Endothelial cell of umbilical vein (primary cell): ENCODE measurements around the gene CCT5. TPM values are rescaled to one million over a fixed set of nuclear protein-coding genes. Genes with fewer than 3 reads are reported as not detected.

Experiments
- BruUV-seq: library from RNA; stranded (reverse); fragments of 400-500 nt; replicated peaks from 2 replicates; lab custom pipeline; 2021; lab: Mats Ljungman, UMichigan
- CTCF ChIA-PET: fragments of 300-600, 350-600 bp; sonication (Branson Sonifier 250); formaldehyde crosslinking; loops from one replicate; lab custom pipeline; 2021; ENCODE audit warnings: antibody characterized with exemption, inconsistent platforms; lab: Charles Lee
- POLR2A ChIA-PET: fragments of 300-600, 350-600 bp; sonication (Branson Sonifier 250); formaldehyde crosslinking; loops from one replicate; lab custom pipeline; 2021; ENCODE audit warnings: antibody characterized with exemption, inconsistent platforms; lab: Charles Lee
- DNase-seq: peaks from one replicate; pipeline ENCODE4 v3.0.0-alpha.2; 2011; ENCODE audit warnings: low read depth, low spot score
- FAIRE-seq: peaks from 2 replicates; lab custom pipeline; 2011; peaks lifted over from hg19 to GRCh38; lab: Jason Lieb, UNC
- H2AFZ ChIP-seq: 2 replicates; pipeline ENCODE4 v1.6.0; 2012; ENCODE audit warnings: low read depth, low read length, control low read depth, inconsistent platforms
- H3K27ac ChIP-seq: 2 replicates; pipeline ENCODE4 v1.5.1; 2011; ENCODE audit warnings: low read depth, mild to moderate bottlenecking, control low read depth, low read length, moderate library complexity; ENCODE audit not compliant: insufficient read depth
- H3K27me3 ChIP-seq, 2 experiments: 2 replicates each; pipeline versions ENCODE4 v1.6.0 to v1.6.1; 2011; ENCODE audit warnings: low read length in 2 of 2, mixed read lengths in 1 of 2; ENCODE audit not compliant: control insufficient read depth in 2 of 2, insufficient read depth in 2 of 2
- H3K36me3 ChIP-seq, 2 experiments: 2 replicates in 1 of 2; 3 replicates in 1 of 2; pipeline ENCODE4 v1.5.1; 2011; ENCODE audit warnings: low read length in 2 of 2, mild to moderate bottlenecking in 1 of 2, moderate library complexity in 1 of 2; ENCODE audit not compliant: control insufficient read depth in 2 of 2, insufficient read depth in 2 of 2; ENCODE audit errors: extremely low read depth in 1 of 2
- H3K4me1 ChIP-seq: 3 replicates; pipeline ENCODE4 v1.5.1; 2011; ENCODE audit warnings: mild to moderate bottlenecking, low read length; ENCODE audit not compliant: control insufficient read depth, insufficient read depth; ENCODE audit errors: extremely low read depth
- H3K4me2 ChIP-seq: 2 replicates; pipeline ENCODE4 v1.6.1; 2011; ENCODE audit warnings: low read length, control low read depth, mixed read lengths; ENCODE audit not compliant: insufficient read depth
- H3K4me3 ChIP-seq, 3 experiments: fragments of 200-600 bp in 1 of 3; sonication (generic), shearing (Covaris generic) in 1 of 3; replicated peaks in 1 of 3; 2 replicates each; pipeline ENCODE4 v1.5.1; 2011 to 2016; ENCODE audit warnings: control low read depth in 3 of 3, low read length in 3 of 3, mild to moderate bottlenecking in 2 of 3, inconsistent platforms in 1 of 3, low read depth in 1 of 3, moderate library complexity in 1 of 3; ENCODE audit not compliant: insufficient read depth in 1 of 3
- H3K79me2 ChIP-seq: 2 replicates; pipeline ENCODE4 v1.6.0; 2012; ENCODE audit warnings: low read length, inconsistent platforms; ENCODE audit not compliant: control insufficient read depth, insufficient read depth
- H3K9ac ChIP-seq: replicated peaks from 2 replicates; pipeline ENCODE3; 2011; ENCODE audit warnings: low read length, control low read depth; ENCODE audit not compliant: insufficient read depth; ENCODE audit errors: extremely low read depth
- H3K9me1 ChIP-seq: replicated peaks from 3 replicates; pipeline ENCODE4 v1.6.0; 2011; ENCODE audit warnings: mild to moderate bottlenecking, low read length; ENCODE audit not compliant: control insufficient read depth, insufficient read depth; ENCODE audit errors: extremely low read depth
- H3K9me3 ChIP-seq: replicated peaks from 2 replicates; pipeline ENCODE4 v1.5.1; 2012; ENCODE audit warnings: low read length, inconsistent platforms; ENCODE audit not compliant: control insufficient read depth, insufficient read depth
- H4K20me1 ChIP-seq: replicated peaks from 2 replicates; pipeline ENCODE3; 2011; ENCODE audit warnings: mild to moderate bottlenecking, low read length; ENCODE audit not compliant: control insufficient read depth, insufficient read depth; ENCODE audit errors: extremely low read depth
- CTCF ChIP-seq, 2 donors: IDR thresholded peaks; 1 replicate in 1 of 2; 2 replicates in 1 of 2; pipeline ENCODE4 v1.5.1; 2011; ENCODE audit warnings: low read length in 2 of 2, mild to moderate bottlenecking in 2 of 2, moderate library complexity in 2 of 2, control low read depth in 1 of 2, inconsistent platforms in 1 of 2, low read depth in 1 of 2; ENCODE audit not compliant: insufficient read depth in 1 of 2; ENCODE audit errors: extremely low read depth in 1 of 2
- EZH2 ChIP-seq: IDR thresholded peaks from 2 replicates; pipeline ENCODE4 v1.6.1; 2012; ENCODE audit warnings: borderline replicate concordance, low read depth, mild to moderate bottlenecking, moderate library complexity, low read length, inconsistent platforms; ENCODE audit not compliant: severe bottlenecking
- FOS ChIP-seq: IDR thresholded peaks from 2 replicates; pipeline ENCODE4 v1.6.1; 2011; ENCODE audit warnings: mild to moderate bottlenecking, low read length, moderate library complexity, borderline replicate concordance; ENCODE audit not compliant: insufficient read depth
- GATA2 ChIP-seq: IDR thresholded peaks from 2 replicates; pipeline ENCODE4 v1.7.0; 2011; ENCODE audit warnings: low read depth, mild to moderate bottlenecking, moderate library complexity, mixed read lengths, low read length; ENCODE audit not compliant: insufficient read length, insufficient read depth
- JUN ChIP-seq: IDR thresholded peaks from 2 replicates; pipeline ENCODE4 v1.6.1; 2011; ENCODE audit warnings: borderline replicate concordance, low read depth; ENCODE audit not compliant: insufficient read length, insufficient read depth
- MAX ChIP-seq: IDR thresholded peaks from 2 replicates; pipeline ENCODE4 v1.6.1; 2011; ENCODE audit not compliant: insufficient read depth, insufficient read length
- MYC ChIP-seq: IDR thresholded peaks from one replicate; pipeline ENCODE4 v1.6.1; 2011; ENCODE audit warnings: mild to moderate bottlenecking, low read depth, low read length
- POLR2A ChIP-seq: IDR thresholded peaks from 2 replicates; pipeline ENCODE4 v1.6.1; 2012; ENCODE audit warnings: low read depth, mild to moderate bottlenecking, control low read depth, low read length
- POLR2AphosphoS5 ChIP-seq: IDR thresholded peaks from 2 replicates; pipeline ENCODE4 v1.6.1; 2012; ENCODE audit warnings: low read depth, mild to moderate bottlenecking, control low read depth, low read length, moderate library complexity; ENCODE audit not compliant: insufficient read depth
- dilution Hi-C: fragments of 300-500 bp; cut with MboI; formaldehyde crosslinking; loops from one replicate; pipeline ENCODE4 v1.15.0; 2019; ENCODE audit warnings: low sequenced_read_pairs; ENCODE audit not compliant: extremely low pct_ligation_motif_present
- intact Hi-C: fragments of 100-400 bp; cut with micrococcal nuclease; formaldehyde crosslinking; loops from one replicate; pipeline ENCODE4 v1.10.0; 2022
- polyA plus RNA-seq, 4 experiments: library from polyadenylated mRNA; depleted of rRNA in 3 of 4; stranded (reverse) in 3 of 4; unstranded in 1 of 4; fragments of >200 nt; gene quantifications; 2 replicates each; pipeline versions ENCODE4 v1.2.1 to v1.2.3, GENCODE V29; 2011 to 2012; ENCODE audit warnings: missing spikeins in 1 of 4
- total RNA-seq: library from RNA; stranded (reverse); gene quantifications from 2 replicates; pipeline ENCODE4 v1.2.3, GENCODE V29; 2021

Gene CCT5
- total and polyA plus RNA-seq, 2 donors (not counting 3 experiments of a cell fraction or from before 2014, with no cell fraction given), result 323 to 386 TPM

GRCh38 chr5:10301842-10302610 is 51.9 kb downstream of the CCT5 start:
- FAIRE-seq (no peak), DNase-seq (no peak)
- Histone ChIP-seq H3K9me3 (no peaks in the 10 kb centered on the region), H3K27me3 (no peaks in the 10 kb centered on the region), H3K4me3 (no peak overlapping the region), H3K9ac (no peak overlapping the region), H4K20me1 (no peaks in the 10 kb centered on the region), H3K9me1 (no peaks in the 10 kb centered on the region), H3K79me2 (no peaks in the 10 kb centered on the region), H3K4me2 (no peak overlapping the region), H3K4me1 (no peaks in the 10 kb centered on the region), H3K36me3 (no peaks in the 10 kb centered on the region), H3K27ac (no peak overlapping the region), H2AFZ (peak overlapping the region; percentile 19)
- no TSS peak for BruUV-seq
- CTCF ChIA-PET, result interaction anchor here (1.2 to 1.6 kb wide), 3 partner anchors 12 to 18 kb away, joined by 3 to 5 read pairs (median 4); no protein-coding TSS in a partner anchor
- POLR2A ChIA-PET, result no interaction called here
- no peak for TF ChIP-seq MAX
- TF ChIP-seq POLR2A, result no peak
- no peak for TF ChIP-seq EZH2
- TF ChIP-seq CTCF (IDR thresholded peaks at IDR 0.05; ENCODE audit: extremely low read depth in 1 of 2, insufficient read depth in 1 of 2, low read depth in 1 of 2, low read length in 2 of 2), result no peak
- no peak for TF ChIP-seq MYC
- TF ChIP-seq GATA2, result no peak
- no peak for TF ChIP-seq POLR2AphosphoS5
- no peak for TF ChIP-seq FOS
- TF ChIP-seq JUN, result no peak
- dilution Hi-C loops (no loop called here), intact Hi-C loops (no loop called here)
